Stimulated activated CD8-positive, alpha-beta memory T cell treated with anti-CD3 and anti-CD28 coated beads, Interleukin-15, amount 100 ng/mL, for 24 hours (primary cell): ENCODE measurements around the gene DSCAM.
A peak's percentile ranks its signal among the peaks of the same experiment; 100 is the strongest.

ENCODE experiments used
- DNase-seq: peaks from one replicate; pipeline ENCODE4 v3.0.0-alpha.2; 2020; ENCODE audit warnings: low read depth

Gene DSCAM

GRCh38 chr21:40173816-40174215 lies 673.1 kb downstream of the DSCAM start:
- DNase-seq = no peak

GRCh38 chr21:40169971-40170370 lies 677.0 kb downstream of the DSCAM start:
- no peak for DNase-seq

- no peak for DNase-seq
Measured at GRCh38 chr21:40166291-40166843, 680.6 kb downstream of the DSCAM start.

DNA sequence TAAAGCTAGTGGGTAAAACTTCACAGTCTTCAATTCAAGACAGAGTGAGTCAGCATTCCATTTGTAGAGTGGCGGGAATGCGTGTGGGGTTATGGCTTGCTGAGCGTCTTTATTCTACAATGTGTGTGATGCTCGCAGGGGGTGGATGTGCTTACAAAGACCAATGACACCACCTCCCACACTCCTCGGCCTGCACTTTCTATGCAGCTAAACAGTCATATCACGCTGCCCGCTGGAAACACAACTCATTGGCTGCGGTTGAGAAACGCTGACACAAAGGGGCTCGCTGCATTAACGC lies 681.2 kb downstream of the DSCAM start:
- no peak for DNase-seq

DNA sequence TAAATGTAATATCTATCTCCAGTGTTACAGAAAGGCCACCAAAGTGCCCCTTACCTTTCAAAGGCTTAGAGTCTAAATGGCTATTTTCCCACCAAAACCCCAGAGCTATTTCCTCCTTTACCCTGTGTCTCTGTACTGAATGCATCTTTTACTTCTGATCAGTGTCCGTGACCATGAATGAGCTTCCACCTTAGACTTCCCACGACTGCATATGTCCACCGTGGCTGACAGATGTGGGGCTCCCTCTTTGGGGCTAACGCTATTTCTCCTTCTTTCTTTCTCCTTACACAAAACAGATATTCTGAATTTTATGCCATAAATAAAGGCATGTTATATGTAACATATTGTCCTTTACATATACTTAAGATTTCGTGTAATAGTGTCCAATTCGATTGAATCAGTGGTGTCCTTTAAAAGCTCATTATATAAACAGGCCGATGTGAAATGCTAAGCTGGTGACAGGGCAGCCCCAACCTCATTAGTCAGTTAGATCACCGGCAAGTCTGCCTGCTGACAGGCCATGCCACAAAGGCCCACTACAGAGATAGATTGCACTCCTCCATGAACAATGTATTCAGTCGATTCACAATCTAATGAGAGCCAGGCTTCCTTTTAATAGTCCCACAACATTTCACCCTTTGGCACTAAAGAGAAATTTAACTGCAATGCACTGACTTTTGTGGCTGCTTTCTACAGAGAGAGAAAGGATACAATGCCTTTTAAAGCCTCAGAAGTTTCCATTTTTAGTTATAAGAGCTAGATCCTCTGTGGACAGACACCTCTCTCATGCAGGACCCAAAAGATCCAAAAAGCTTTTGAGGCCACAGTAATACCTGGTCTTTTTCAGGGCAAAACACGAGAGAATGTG lies 681.8 kb downstream of the DSCAM start:
- no peak for DNase-seq

- DNase-seq = no peak
Measured at GRCh38 chr21:40162075-40162474, 684.9 kb downstream of the DSCAM start.

- no peak for DNase-seq
Measured at GRCh38 chr21:40160911-40161310, 686.0 kb downstream of the DSCAM start.

GRCh38 chr21:40158366-40158765 lies 688.6 kb downstream of the DSCAM start:
- no peak for DNase-seq

DNA sequence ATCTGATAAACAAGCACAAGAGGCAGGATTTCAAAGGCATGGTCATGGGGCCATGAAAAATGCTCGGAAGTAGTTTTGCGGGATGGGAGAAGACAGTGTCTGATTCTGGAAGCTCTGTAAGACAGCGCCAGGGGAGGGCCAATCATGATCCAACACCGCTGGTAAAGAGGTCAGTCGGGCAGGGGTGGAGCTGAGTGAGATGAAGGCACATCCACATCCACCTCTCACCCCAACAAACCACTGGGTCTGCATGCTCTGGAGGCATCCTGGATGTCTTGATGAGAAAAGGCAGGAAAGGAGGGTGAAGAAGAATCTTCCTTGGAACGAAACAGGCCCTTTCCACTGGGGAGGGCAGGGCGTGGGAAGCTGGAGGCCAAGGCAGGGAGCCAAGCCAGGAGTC lies 691.4 kb downstream of the DSCAM start:
- no peak for DNase-seq

DNA sequence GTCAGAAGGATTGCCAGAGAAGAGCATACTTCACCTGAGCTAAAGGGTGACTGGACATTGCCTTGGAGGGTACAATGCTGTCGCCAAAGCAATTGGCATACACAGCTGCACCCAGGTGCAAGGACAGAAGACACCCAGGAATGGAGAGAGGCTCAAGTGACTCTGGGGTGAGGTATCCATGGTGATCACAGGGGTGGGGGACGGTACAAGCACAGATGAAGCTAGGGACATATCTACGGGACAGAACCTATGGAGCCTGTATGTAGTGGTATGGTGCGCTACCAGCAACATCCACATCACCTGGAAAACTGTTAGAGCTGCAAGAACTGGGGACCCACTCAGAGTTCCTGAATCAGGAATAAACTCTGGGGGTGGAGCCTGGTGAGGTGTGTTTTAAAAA lies 693.6 kb downstream of the DSCAM start:
- no peak for DNase-seq

DNA sequence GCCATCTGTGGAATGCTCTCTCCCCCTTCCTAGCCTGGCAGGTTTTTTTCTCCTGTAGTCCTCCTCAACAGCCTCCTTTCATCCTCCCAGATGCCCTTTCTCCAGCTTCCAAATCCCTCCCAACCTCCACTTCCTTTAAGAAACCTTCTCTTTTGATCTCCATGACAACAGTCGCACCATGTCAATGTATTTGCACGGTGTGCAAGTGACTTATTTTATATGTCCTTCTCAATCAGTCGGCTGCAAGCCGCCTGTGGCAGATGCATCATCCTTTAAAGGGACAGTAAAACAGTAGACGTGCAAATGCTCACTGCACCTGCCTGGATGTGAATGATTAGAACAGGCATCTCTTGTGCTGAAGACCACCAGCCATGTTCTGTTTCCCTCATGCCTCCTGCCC lies 694.5 kb downstream of the DSCAM start:
- DNase-seq = no peak

- DNase-seq = no peak
Measured at GRCh38 chr21:40151611-40152010, 695.3 kb downstream of the DSCAM start.

DNA sequence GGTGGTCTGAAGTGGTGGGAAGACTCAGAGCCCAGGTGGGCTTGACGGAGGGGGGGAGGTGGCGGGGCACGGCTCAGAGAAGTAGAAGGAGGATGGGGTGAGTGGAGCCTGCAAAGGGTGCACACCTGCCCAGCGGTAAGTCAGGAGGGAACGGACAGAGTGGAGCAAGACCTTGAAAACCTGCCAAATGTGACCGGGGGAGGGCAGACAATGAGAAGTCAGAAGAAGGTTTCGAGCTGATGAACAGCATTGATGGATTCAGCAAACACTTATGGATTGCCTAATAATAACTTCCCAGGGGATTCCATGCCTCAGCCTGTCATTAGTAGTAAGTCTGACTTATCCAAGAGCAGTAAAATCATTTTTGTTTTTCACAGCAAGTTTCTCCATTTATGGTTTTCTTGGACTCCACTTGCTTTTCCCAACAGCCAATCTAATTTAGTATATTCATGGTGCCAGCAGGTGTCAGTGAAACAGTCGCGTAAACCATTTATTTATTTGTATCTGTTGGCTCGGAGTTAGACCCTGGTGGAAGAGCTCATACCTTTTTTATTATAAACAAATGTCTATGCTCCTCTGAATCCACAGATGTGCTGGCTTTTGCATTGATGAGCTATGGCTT lies 700.6 kb downstream of the DSCAM start:
- DNase-seq = no peak

DNA sequence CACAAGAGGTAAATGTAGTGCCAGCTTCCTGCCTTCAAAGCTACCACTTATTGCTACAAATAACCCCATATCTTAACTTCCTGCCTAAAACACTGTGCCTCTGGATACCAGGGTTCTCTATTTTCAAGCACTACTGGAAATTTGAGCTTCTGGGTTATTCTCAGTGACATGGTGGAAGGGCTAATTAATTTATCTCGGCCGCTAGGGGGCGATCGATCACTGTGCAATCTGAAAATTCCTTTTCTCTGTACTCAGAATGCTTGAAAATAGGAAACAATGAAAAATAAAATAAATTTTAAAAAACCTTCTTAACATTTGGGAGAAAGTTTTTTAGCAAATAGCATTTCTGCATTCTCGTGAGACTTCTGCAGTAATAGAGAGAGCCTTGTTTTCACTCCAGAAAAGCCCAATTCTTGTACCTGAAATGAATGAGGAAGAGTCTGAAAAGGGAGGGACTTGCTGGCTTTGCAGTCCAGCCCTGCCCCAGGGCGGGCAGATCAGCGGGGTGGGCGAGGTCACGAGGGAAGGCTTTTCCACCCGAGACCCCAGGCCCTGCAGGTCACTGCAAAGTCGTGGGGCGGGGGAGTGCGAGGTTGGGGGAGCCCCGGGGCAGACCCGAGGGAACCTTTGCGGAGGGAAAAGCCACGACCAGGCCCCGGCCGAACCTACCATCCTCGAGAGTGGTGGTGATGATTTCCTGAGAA lies 703.0 kb downstream of the DSCAM start:
- peak; percentile 10 for DNase-seq

DNA sequence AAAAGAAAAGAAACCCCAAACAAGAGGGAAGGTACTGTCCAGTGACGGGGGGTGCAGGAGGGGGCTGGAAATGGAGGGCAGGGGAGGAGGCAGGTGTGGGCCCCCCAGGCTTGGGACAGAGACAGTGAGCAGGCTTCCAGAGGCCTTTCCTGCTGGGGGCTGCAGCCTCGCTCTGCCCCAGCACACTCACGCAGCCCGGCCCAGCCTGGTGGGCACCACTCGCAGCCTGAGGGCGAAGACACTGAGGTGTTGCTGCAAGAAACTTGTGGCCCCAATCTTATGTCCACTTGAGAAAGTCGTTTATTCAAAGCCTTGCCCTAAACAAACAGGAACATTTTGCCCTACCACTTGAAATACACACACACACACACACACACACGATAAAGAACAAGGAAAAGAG lies 705.3 kb downstream of the DSCAM start:
- DNase-seq = no peak

GRCh38 chr21:40140675-40141074 lies 706.3 kb downstream of the DSCAM start:
- no peak for DNase-seq

GRCh38 chr21:40139636-40140035 lies 707.3 kb downstream of the DSCAM start:
- no peak for DNase-seq

DNA sequence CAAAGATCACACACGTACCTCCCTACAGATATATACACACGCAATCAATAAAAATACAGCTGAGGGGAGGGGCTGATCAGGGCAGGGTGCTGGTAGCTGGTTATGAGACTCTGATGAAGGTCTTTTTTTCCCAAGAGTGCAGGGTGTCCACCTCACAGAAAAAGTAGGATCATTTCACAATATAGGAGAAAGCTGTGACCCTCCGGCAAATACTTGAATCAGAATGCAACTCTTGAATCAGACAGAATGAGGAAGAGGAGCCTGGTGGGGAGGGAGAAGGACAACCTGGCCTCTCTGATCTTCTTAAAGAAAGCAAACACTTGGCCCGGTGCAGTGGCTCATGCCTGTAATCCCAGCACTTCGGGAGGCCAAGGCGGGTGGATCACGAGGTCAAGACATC lies 710.4 kb downstream of the DSCAM start:
- no peak for DNase-seq

GRCh38 chr21:40134731-40135492 lies 712.0 kb downstream of the DSCAM start:
- DNase-seq = no peak

DNA sequence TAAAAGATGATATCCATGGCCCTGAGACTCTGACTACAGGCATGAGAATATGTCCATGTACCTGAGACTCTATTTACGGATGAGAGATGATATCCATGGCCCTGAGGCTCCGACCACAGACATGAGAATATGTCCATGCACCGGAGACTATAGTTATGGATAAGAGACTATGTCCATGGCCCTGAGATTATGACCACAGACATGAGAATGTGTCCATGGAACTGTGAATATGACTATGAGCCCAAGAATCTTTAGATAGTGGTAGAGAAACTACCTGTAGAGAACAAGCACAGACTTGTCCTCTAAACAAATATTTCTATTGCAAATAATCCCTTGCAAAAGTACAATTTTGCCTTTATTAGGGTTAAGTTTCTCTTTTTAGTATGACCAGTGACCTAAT lies 716.5 kb downstream of the DSCAM start:
- no peak for DNase-seq

DNA sequence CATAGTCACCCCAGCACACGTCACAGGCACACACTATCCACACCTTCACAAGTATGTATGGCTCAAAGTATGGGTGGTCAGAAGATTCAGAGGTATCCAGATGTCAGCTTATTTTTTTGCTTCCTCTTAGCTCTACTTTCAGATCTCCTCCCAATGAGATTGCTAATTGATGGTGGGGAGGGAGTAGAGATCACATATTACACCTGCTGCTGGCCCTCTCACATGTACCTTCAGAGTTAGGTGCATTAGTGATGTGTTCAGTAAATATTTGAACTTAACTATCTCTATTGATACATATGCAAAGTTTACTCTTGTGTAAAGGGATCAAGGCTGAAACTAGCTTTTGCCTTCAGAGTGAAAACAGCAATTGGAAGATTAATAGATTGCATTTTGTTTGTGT lies 717.1 kb downstream of the DSCAM start:
- no peak for DNase-seq

GRCh38 chr21:40128891-40129290 lies 718.1 kb downstream of the DSCAM start:
- no peak for DNase-seq
